ENCODE results near the gene NUP85. TPM values are rescaled to one million over a fixed set of nuclear protein-coding genes. Genes with fewer than 3 reads are reported as not detected.
"Not testable (repeated sequence)": the region's sequence is repeated elsewhere in the genome, so short reads cannot be mapped to it uniquely, and the experiment has no call there.

NUP85 gene
- polyA plus RNA-seq, 1 donor from 2014 or later = 32.3 TPM

- Mint-ChIP-seq H3K4me1 (peaks cover 23 to 41% (median 29%) of the 10 kb centered on the region in 3 donors), H3K27ac (peak overlapping the region; percentile 97 to 99 (median 99)), H3K9me3 (no peaks in the 10 kb centered on the region), H3K36me3 (peaks cover 2% of the 10 kb centered on the region), H3K4me3 (peak overlapping the region; percentile 9 to 82 (median 71)), H3K27me3 (no peaks in the 10 kb centered on the region)
Observed at GRCh38 chr17:75241996-75242460, 36.5 kb downstream of the NUP85 start.

GRCh38 chr17:75242461-75243042 lies 37.1 kb downstream of the NUP85 start:
- H3K27ac Mint-ChIP-seq = peak overlapping the region; percentile 97 to 99 (median 99)
- H3K36me3 Mint-ChIP-seq = peaks cover 2% of the 10 kb centered on the region
- H3K4me3 Mint-ChIP-seq = peak overlapping the region; percentile 9 to 82 (median 71)
- H3K9me3 Mint-ChIP-seq = no peaks in the 10 kb centered on the region
- H3K4me1 Mint-ChIP-seq = peaks cover 23 to 41% (median 29%) of the 10 kb centered on the region in 3 donors
- no peaks in the 10 kb centered on the region for H3K27me3 Mint-ChIP-seq

GRCh38 chr17:75244133-75244866 lies 38.8 kb downstream of the NUP85 start:
- Mint-ChIP-seq H3K9me3 (no peaks in the 10 kb centered on the region), H3K27me3 (no peaks in the 10 kb centered on the region), H3K36me3 (peaks cover 2% of the 10 kb centered on the region), H3K27ac (peak overlapping the region; percentile 97 to 99 (median 99)), H3K4me3 (peak overlapping the region; percentile 27 to 92 (median 66)), H3K4me1 (peaks cover 17 to 36% (median 23%) of the 10 kb centered on the region in 3 donors)

GRCh38 chr17:75245011-75245410 lies 39.5 kb downstream of the NUP85 start:
- Mint-ChIP-seq H3K9me3 (no peaks in the 10 kb centered on the region), H3K36me3 (peaks cover 2% of the 10 kb centered on the region), H3K4me1 (peaks cover 24 to 43% (median 30%) of the 10 kb centered on the region in 3 donors), H3K27ac (peak overlapping the region; percentile 97 to 99 (median 99)), H3K27me3 (no peaks in the 10 kb centered on the region), H3K4me3 (peak overlapping the region in 1 of 4 donors; percentile 61)

GRCh38 chr17:75246404-75246803 lies 40.9 kb downstream of the NUP85 start:
- H3K36me3 Mint-ChIP-seq = peaks cover 2% of the 10 kb centered on the region
- H3K27me3 Mint-ChIP-seq = no peaks in the 10 kb centered on the region
- H3K9me3 Mint-ChIP-seq = no peaks in the 10 kb centered on the region
- peaks cover 34 to 50% (median 39%) of the 10 kb centered on the region in 3 donors for H3K4me1 Mint-ChIP-seq
- H3K27ac Mint-ChIP-seq = peak overlapping the region; percentile 39 to 97 (median 82)
- peak overlapping the region in 1 of 4 donors; percentile 75 for H3K4me3 Mint-ChIP-seq

- H3K27ac Mint-ChIP-seq = peak overlapping the region; percentile 85 to 92 (median 88)
- H3K9me3 Mint-ChIP-seq = no peaks in the 10 kb centered on the region
- H3K4me3 Mint-ChIP-seq = peak overlapping the region in 3 of 4 donors; percentile 70 to 90 (median 85)
- H3K27me3 Mint-ChIP-seq = no peaks in the 10 kb centered on the region
- peaks cover under 1% of the 10 kb centered on the region for H3K36me3 Mint-ChIP-seq
- peaks cover 36 to 50% (median 43%) of the 10 kb centered on the region in 3 donors for H3K4me1 Mint-ChIP-seq
Observed at GRCh38 chr17:75249564-75249963, 44.1 kb downstream of the NUP85 start.

GRCh38 chr17:75250009-75250471 lies 44.6 kb downstream of the NUP85 start:
- no peaks in the 10 kb centered on the region for H3K9me3 Mint-ChIP-seq
- no peaks in the 10 kb centered on the region for H3K36me3 Mint-ChIP-seq
- peak overlapping the region; percentile 31 to 90 (median 78) for H3K4me3 Mint-ChIP-seq
- H3K27me3 Mint-ChIP-seq = no peaks in the 10 kb centered on the region
- peaks cover 33 to 46% (median 42%) of the 10 kb centered on the region in 3 donors for H3K4me1 Mint-ChIP-seq
- peak overlapping the region; percentile 85 to 92 (median 88) for H3K27ac Mint-ChIP-seq

- H3K27ac Mint-ChIP-seq = peak overlapping the region; percentile 90 to 92 (median 90)
- peaks cover 35 to 50% (median 47%) of the 10 kb centered on the region in 3 donors for H3K4me1 Mint-ChIP-seq
- no peaks in the 10 kb centered on the region for H3K9me3 Mint-ChIP-seq
- peak overlapping the region in 3 of 4 donors; percentile 32 to 84 (median 82) for H3K4me3 Mint-ChIP-seq
- H3K36me3 Mint-ChIP-seq = no peaks in the 10 kb centered on the region
- no peaks in the 10 kb centered on the region for H3K27me3 Mint-ChIP-seq
Observed at GRCh38 chr17:75252039-75252816, 46.7 kb downstream of the NUP85 start.

GRCh38 chr17:75255954-75256698 lies 50.6 kb downstream of the NUP85 start:
- H3K9me3 Mint-ChIP-seq, H3K4me3 Mint-ChIP-seq, H3K27me3 Mint-ChIP-seq, H3K36me3 Mint-ChIP-seq: not testable (repeated sequence)
- H3K27ac Mint-ChIP-seq = peak overlapping the region; percentile 18 to 75 (median 45)
- peaks cover 41 to 62% (median 52%) of the 10 kb centered on the region in 3 donors for H3K4me1 Mint-ChIP-seq

- not testable (repeated sequence) for H3K9me3 Mint-ChIP-seq, H3K27me3 Mint-ChIP-seq, H3K36me3 Mint-ChIP-seq
- peak overlapping the region in 1 of 4 donors; percentile 58 for H3K4me3 Mint-ChIP-seq
- H3K27ac Mint-ChIP-seq = peak overlapping the region in 2 of 3 donors; percentile 65 to 75
- peaks cover 43 to 53% (median 44%) of the 10 kb centered on the region in 3 donors for H3K4me1 Mint-ChIP-seq
Observed at GRCh38 chr17:75257228-75257627, 51.7 kb downstream of the NUP85 start.

- H3K9me3 Mint-ChIP-seq = no peaks in the 10 kb centered on the region
- H3K27ac Mint-ChIP-seq = peak overlapping the region; percentile 99 to 100 (median 100)
- H3K4me1 Mint-ChIP-seq = peaks cover 33 to 40% (median 37%) of the 10 kb centered on the region in 3 donors
- H3K27me3 Mint-ChIP-seq = no peaks in the 10 kb centered on the region
- peak overlapping the region; percentile 97 to 100 (median 99) for H3K4me3 Mint-ChIP-seq
- H3K36me3 Mint-ChIP-seq = no peaks in the 10 kb centered on the region
Observed at GRCh38 chr17:75260641-75261335, 55.3 kb downstream of the NUP85 start.

GRCh38 chr17:75261336-75262111 lies 56.0 kb downstream of the NUP85 start, which contains the start of the genes GGA3 and MRPS7:
Gene GGA3 (minus strand): TSS chr17:75261606. CDS start chr17:75261587, 19 bp downstream.
Gene MRPS7 (plus strand): TSS chr17:75261879. CDS start chr17:75261901, 22 bp downstream.
- Mint-ChIP-seq H3K36me3 (no peaks in the 10 kb centered on the region), H3K4me1 (peaks cover 30 to 37% (median 33%) of the 10 kb centered on the region in 3 donors), H3K9me3 (no peaks in the 10 kb centered on the region), H3K27me3 (no peaks in the 10 kb centered on the region), H3K4me3 (peak within 1 kb of the TSS; percentile 97 to 100 (median 99)), H3K27ac (peak within 1 kb of the TSS; percentile 99 to 100 (median 100))
